A549 (cell line): ENCODE measurements around the gene ANKK1. TPM values are rescaled to one million over a fixed set of nuclear protein-coding genes. Genes with fewer than 3 reads are reported as not detected.

Experiments used
- ATAC-seq, 2 experiments: fragments of 200-7000 bp in 1 of 2; fragments of >200 bp in 1 of 2; cut with Nextera tagmentation in 1 of 2; cut with Tn5 transposase in 1 of 2; 3 replicates each; pipeline versions ENCODE4 v1.8.0 to v1.9.1; 2018 to 2020; ENCODE audit warnings: mild to moderate bottlenecking in 1 of 2, moderate library complexity in 1 of 2
- CTCF ChIA-PET: fragments of 300-600 bp; sonication (Branson Sonifier 250); formaldehyde crosslinking; extraction: SDS; loops from one replicate; lab custom pipeline; 2021; ENCODE audit warnings: antibody characterized with exemption, inconsistent platforms; lab: Yijun Ruan, JAX
- POLR2A ChIA-PET: fragments of 350-600 bp; formaldehyde crosslinking; extraction: SDS; loops from one replicate; lab custom pipeline; 2021; ENCODE audit warnings: antibody characterized with exemption, inconsistent platforms; lab: Yijun Ruan, JAX
- DNase-seq, 2 experiments: peaks; one replicate each; pipeline versions ENCODE4 v3.0.0 to v3.0.0-alpha.2; 2011 to 2016; ENCODE audit warnings: low read depth in 1 of 2, low spot score in 1 of 2
- FAIRE-seq: peaks from 2 replicates; lab custom pipeline; 2011; peaks lifted over from hg19 to GRCh38; lab: Jason Lieb, UNC
- H3K27ac ChIP-seq, 2 experiments: fragments of >200 bp; sonication (Bioruptor Twin); formaldehyde crosslinking; 3 replicates each; pipeline ENCODE4 v1.5.1; 2016 to 2017
- H3K4me1 ChIP-seq: fragments of >200 bp; sonication (Bioruptor Twin); formaldehyde crosslinking; 3 replicates; pipeline ENCODE4 v1.6.1; 2016
- H3K4me2 ChIP-seq: fragments of >200 bp; sonication (Bioruptor Twin); formaldehyde crosslinking; 3 replicates; pipeline ENCODE4 v1.6.1; 2016
- H3K4me3 ChIP-seq: fragments of >200 bp; sonication (Bioruptor Twin); formaldehyde crosslinking; 3 replicates; pipeline ENCODE4 v1.5.1; 2016
- H3K9me3 ChIP-seq: fragments of >200 bp; sonication (Bioruptor Twin); formaldehyde crosslinking; 3 replicates; pipeline ENCODE4 v1.6.1; 2016
- BHLHE40 ChIP-seq: IDR thresholded peaks from 2 replicates; pipeline ENCODE4 v1.6.1; 2012; ENCODE audit warnings: low read depth, low read length, inconsistent platforms
- CBX2 ChIP-seq: fragments of 200-600 bp; sonication (generic); IDR thresholded peaks from 2 replicates; pipeline ENCODE4 v1.6.1; 2016; ENCODE audit warnings: low read depth, mild to moderate bottlenecking, borderline replicate concordance
- EP300 ChIP-seq, 2 experiments: fragments of >200 bp; sonication (Bioruptor Twin); formaldehyde crosslinking; IDR thresholded peaks; 2 replicates in 1 of 2; 3 replicates in 1 of 2; pipeline ENCODE4 v1.6.1; 2016 to 2017
- FOSB ChIP-seq: fragments of 250-450 bp; sonication (Bioruptor Pico); IDR thresholded peaks from 2 replicates; pipeline ENCODE4 v1.5.0; 2020; ENCODE audit warnings: mild to moderate bottlenecking, moderate library complexity
- HEYL ChIP-seq: fragments of 250-450 bp; sonication (Bioruptor Pico); IDR thresholded peaks from 2 replicates; pipeline ENCODE4 v1.8.0; 2021; ENCODE audit warnings: mild to moderate bottlenecking, moderate library complexity
- JUN ChIP-seq, 2 experiments: fragments of >200 bp; sonication (Bioruptor Twin); formaldehyde crosslinking; IDR thresholded peaks; 2 replicates in 1 of 2; 3 replicates in 1 of 2; pipeline ENCODE4 v1.6.1; 2016 to 2017
- KDM5A ChIP-seq: fragments of 200-600 bp; sonication (generic); IDR thresholded peaks from 2 replicates; pipeline ENCODE4 v1.6.1; 2016; ENCODE audit warnings: antibody characterized with exemption, mild to moderate bottlenecking
- MAFK ChIP-seq: fragments of 450-650 bp; IDR thresholded peaks from 2 replicates; pipeline ENCODE4 v1.6.1; 2014; ENCODE audit not compliant: partially characterized antibody
- NR3C1 ChIP-seq: fragments of >200 bp; sonication (Bioruptor Twin); formaldehyde crosslinking; IDR thresholded peaks from 3 replicates; pipeline ENCODE4 v1.6.1; 2017
- POLR2A ChIP-seq: IDR thresholded peaks from 2 replicates; pipeline ENCODE4 v1.6.1; 2012; ENCODE audit warnings: mild to moderate bottlenecking, low read length
- RARB ChIP-seq: fragments of 250-450 bp; sonication (Bioruptor Pico); IDR thresholded peaks from 2 replicates; pipeline ENCODE4 v1.8.0; 2021; ENCODE audit warnings: mild to moderate bottlenecking, moderate library complexity
- RNF2 ChIP-seq: fragments of 200-600 bp; sonication (generic); IDR thresholded peaks from 2 replicates; pipeline ENCODE4 v1.6.1; 2016; ENCODE audit warnings: low read depth, mild to moderate bottlenecking, antibody characterized with exemption, moderate library complexity, borderline replicate concordance
- SMC3 ChIP-seq: fragments of >200 bp; sonication (Bioruptor Twin); formaldehyde crosslinking; IDR thresholded peaks from 3 replicates; pipeline ENCODE4 v1.6.1; 2018; ENCODE audit warnings: inconsistent platforms
- TP53 ChIP-seq: fragments of 250-450 bp; sonication (Bioruptor Pico); IDR thresholded peaks from 2 replicates; pipeline ENCODE4 v1.5.0; 2021; ENCODE audit warnings: mild to moderate bottlenecking, moderate library complexity
- WGBS: methylation state at CpG from one replicate; pipeline ENCODE4 v1.1.6; 2017; ENCODE audit errors: missing lambda C conversion rate; 5-methylcytosine and 5-hydroxymethylcytosine counted together
- polyA plus RNA-seq, 4 experiments: library from polyadenylated mRNA; depleted of rRNA in 3 of 4; stranded (reverse); fragments of >200 nt; fragmentation: RNase III in 1 of 4; extraction: RNeasy Plus Mini Kit Qiagen cat#74134 plus additional on column Dnase treatment in 1 of 4; gene quantifications; 2 replicates in 3 of 4; 3 replicates in 1 of 4; pipeline ENCODE4 v1.2.3, GENCODE V29; 2011 to 2017
- TF ChIP-seq, protein P1 (sequence below): fragments of >200 bp; sonication (Bioruptor Twin); formaldehyde crosslinking; IDR thresholded peaks from 2 replicates; pipeline ENCODE4 v1.6.1; 2016
- TF ChIP-seq, protein P2 (sequence below): fragments of >200 bp; sonication (Bioruptor Twin); formaldehyde crosslinking; IDR thresholded peaks from 3 replicates; pipeline ENCODE4 v1.6.1; 2016
- TF ChIP-seq, protein P3 (sequence below): fragments of 250-450 bp; sonication (Bioruptor Pico); IDR thresholded peaks from 2 replicates; pipeline ENCODE4 v1.5.0; 2020; ENCODE audit warnings: low read depth, mild to moderate bottlenecking, moderate library complexity
- TF ChIP-seq, protein P4 (sequence below): IDR thresholded peaks from 2 replicates; pipeline ENCODE4 v1.6.1; 2012
- TF ChIP-seq, protein P5 (sequence below): fragments of >200 bp; sonication (Bioruptor Twin); formaldehyde crosslinking; IDR thresholded peaks from 3 replicates; pipeline ENCODE4 v1.5.1; 2016
- TF ChIP-seq, protein P6 (sequence below): fragments of 250-450 bp; sonication (Bioruptor Pico); IDR thresholded peaks from 2 replicates; pipeline ENCODE4 v1.5.0; 2021; ENCODE audit warnings: mild to moderate bottlenecking, moderate library complexity, borderline replicate concordance

The ANKK1 gene
- polyA plus RNA-seq, 2 of the 4 experiments (the other 2 are of a cell fraction) = 0.08 TPM; not detected in 1

DNA sequence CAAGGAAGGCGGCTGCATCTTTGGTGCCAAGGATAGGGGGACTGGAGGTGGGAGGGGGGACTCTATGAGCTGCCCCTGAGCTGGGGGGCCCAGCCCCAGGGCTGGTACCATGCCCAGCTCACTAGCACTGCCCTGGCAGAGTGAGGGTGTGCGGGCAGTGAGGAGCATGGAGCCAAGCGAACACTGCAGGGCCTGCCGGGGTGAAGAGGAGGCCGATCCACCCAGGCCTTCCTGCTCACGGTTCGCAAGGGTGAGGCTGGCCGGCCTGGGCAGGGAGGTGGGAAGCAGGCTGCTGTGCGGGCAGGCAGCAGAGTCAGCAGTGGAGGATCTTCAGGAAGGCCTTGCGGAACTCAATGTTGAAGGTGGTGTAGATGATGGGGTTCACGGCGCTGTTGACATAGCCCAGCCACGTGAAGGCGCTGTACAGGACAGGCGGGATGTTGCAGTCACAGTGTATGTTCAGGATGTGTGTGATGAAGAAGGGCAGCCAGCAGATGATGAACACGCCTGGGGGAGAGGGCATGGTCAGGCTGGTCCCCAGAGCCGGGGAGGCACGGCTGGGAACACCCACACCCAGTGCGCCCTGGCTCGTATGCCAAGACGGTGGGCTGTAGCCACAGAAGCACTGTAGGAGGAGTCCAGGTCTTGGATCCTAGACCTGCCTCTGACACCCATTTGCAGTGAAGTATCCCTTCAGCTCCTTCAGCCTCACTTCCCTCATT lies 23.0 kb downstream of the ANKK1 start:
- no peak for TF ChIP-seq EP300 (IDR thresholded peaks at IDR 0.05)
- TF ChIP-seq, protein P1, sequence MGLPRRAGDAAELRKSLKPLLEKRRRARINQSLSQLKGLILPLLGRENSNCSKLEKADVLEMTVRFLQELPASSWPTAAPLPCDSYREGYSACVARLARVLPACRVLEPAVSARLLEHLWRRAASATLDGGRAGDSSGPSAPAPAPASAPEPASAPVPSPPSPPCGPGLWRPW = no peak
- no peak for ATAC-seq
- DNase-seq = no peak
- no peak overlapping the region for H3K4me2 ChIP-seq
- ChIA-PET CTCF (no interaction called here), POLR2A (no interaction called here)
- no peaks in the 10 kb centered on the region for H3K4me1 ChIP-seq
- WGBS = 72% methylated on average over 18 of the region's 21 CpGs
- H3K4me3 ChIP-seq = no peak overlapping the region
- H3K27ac ChIP-seq = no peak overlapping the region
- FAIRE-seq = no peak
- H3K9me3 ChIP-seq = no peaks in the 10 kb centered on the region

DNA sequence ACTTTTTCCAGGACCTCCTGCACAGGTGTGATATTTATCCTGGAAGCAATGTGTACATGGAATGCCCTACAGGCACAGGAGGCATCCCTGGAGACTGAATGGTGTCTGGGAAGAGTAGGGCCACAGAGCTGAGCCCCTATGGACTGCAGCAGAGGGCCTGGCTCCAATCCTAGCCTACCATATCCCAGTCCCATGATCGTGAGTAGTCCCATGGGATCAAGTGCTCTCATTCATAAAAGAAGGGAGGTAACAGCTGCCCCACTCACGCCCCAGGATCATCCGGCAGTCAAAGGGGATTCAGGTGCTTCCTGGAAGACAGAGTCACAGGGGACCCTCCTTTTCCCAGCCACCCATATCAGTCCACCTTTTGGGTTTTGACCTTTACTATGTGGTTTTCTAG lies 24.0 kb downstream of the ANKK1 start:
- DNase-seq (no peak), FAIRE-seq (no peak), ATAC-seq (no peak)
- TF ChIP-seq BHLHE40 (no peak), KDM5A (no peak), RARB (CRISPR knock-in tag) (no peak), SMC3 (no peak), CBX2 (no peak), POLR2A (no peak), JUN (IDR thresholded peaks at IDR 0.05) (no peak), HEYL (CRISPR knock-in tag) (no peak), NR3C1 (no peak), RNF2 (no peak), FOSB (no peak), TP53 (CRISPR knock-in tag) (no peak), EP300 (IDR thresholded peaks at IDR 0.05) (no peak), MAFK (no peak)
- TF ChIP-seq, protein P2, sequence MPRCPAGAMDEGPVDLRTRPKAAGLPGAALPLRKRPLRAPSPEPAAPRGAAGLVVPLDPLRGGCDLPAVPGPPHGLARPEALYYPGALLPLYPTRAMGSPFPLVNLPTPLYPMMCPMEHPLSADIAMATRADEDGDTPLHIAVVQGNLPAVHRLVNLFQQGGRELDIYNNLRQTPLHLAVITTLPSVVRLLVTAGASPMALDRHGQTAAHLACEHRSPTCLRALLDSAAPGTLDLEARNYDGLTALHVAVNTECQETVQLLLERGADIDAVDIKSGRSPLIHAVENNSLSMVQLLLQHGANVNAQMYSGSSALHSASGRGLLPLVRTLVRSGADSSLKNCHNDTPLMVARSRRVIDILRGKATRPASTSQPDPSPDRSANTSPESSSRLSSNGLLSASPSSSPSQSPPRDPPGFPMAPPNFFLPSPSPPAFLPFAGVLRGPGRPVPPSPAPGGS = no peak
- TF ChIP-seq, protein P3, sequence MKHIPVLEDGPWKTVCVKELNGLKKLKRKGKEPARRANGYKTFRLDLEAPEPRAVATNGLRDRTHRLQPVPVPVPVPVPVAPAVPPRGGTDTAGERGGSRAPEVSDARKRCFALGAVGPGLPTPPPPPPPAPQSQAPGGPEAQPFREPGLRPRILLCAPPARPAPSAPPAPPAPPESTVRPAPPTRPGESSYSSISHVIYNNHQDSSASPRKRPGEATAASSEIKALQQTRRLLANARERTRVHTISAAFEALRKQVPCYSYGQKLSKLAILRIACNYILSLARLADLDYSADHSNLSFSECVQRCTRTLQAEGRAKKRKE (CRISPR knock-in tag) = no peak
- TF ChIP-seq, protein P4, sequence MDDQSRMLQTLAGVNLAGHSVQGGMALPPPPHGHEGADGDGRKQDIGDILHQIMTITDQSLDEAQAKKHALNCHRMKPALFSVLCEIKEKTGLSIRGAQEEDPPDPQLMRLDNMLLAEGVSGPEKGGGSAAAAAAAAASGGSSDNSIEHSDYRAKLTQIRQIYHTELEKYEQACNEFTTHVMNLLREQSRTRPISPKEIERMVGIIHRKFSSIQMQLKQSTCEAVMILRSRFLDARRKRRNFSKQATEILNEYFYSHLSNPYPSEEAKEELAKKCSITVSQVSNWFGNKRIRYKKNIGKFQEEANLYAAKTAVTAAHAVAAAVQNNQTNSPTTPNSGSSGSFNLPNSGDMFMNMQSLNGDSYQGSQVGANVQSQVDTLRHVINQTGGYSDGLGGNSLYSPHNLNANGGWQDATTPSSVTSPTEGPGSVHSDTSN = no peak
- TF ChIP-seq, protein P5, sequence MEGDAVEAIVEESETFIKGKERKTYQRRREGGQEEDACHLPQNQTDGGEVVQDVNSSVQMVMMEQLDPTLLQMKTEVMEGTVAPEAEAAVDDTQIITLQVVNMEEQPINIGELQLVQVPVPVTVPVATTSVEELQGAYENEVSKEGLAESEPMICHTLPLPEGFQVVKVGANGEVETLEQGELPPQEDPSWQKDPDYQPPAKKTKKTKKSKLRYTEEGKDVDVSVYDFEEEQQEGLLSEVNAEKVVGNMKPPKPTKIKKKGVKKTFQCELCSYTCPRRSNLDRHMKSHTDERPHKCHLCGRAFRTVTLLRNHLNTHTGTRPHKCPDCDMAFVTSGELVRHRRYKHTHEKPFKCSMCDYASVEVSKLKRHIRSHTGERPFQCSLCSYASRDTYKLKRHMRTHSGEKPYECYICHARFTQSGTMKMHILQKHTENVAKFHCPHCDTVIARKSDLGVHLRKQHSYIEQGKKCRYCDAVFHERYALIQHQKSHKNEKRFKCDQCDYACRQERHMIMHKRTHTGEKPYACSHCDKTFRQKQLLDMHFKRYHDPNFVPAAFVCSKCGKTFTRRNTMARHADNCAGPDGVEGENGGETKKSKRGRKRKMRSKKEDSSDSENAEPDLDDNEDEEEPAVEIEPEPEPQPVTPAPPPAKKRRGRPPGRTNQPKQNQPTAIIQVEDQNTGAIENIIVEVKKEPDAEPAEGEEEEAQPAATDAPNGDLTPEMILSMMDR = no peak
- TF ChIP-seq, protein P6, sequence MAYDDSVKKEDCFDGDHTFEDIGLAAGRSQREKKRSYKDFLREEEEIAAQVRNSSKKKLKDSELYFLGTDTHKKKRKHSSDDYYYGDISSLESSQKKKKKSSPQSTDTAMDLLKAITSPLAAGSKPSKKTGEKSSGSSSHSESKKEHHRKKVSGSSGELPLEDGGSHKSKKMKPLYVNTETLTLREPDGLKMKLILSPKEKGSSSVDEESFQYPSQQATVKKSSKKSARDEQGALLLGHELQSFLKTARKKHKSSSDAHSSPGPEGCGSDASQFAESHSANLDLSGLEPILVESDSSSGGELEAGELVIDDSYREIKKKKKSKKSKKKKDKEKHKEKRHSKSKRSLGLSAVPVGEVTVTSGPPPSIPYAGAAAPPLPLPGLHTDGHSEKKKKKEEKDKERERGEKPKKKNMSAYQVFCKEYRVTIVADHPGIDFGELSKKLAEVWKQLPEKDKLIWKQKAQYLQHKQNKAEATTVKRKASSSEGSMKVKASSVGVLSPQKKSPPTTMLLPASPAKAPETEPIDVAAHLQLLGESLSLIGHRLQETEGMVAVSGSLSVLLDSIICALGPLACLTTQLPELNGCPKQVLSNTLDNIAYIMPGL (CRISPR knock-in tag) = no peak
- CTCF ChIA-PET = no interaction called here
- Histone ChIP-seq H3K27ac (no peak overlapping the region), H3K9me3 (no peaks in the 10 kb centered on the region), H3K4me1 (no peaks in the 10 kb centered on the region), H3K4me2 (no peak overlapping the region), H3K4me3 (no peak overlapping the region)
- POLR2A ChIA-PET = no interaction called here
- 46% methylated on average over 2 of the region's 3 CpGs for WGBS
